GM12878 (cell line): ENCODE measurements around the gene TBKBP1. TPM values are rescaled to one million over a fixed set of nuclear protein-coding genes. Genes with fewer than 3 reads are reported as not detected.

Experiments
- CHD1 ChIP-seq: IDR thresholded peaks from 2 replicates; pipeline ENCODE4 v1.6.1; 2012; ENCODE audit warnings: low read depth, low read length, improper control_type of control experiment
- CHD2 ChIP-seq: IDR thresholded peaks from 2 replicates; pipeline ENCODE4 v1.6.1; 2011; ENCODE audit warnings: low read depth, low read length, improper control_type of control experiment, borderline replicate concordance
- CREB1 ChIP-seq: IDR thresholded peaks from 2 replicates; pipeline ENCODE4 v1.6.1; 2012; ENCODE audit warnings: low read depth, mild to moderate bottlenecking, inconsistent platforms
- DPF2 ChIP-seq: fragments of 450-650 bp; IDR thresholded peaks from 2 replicates; pipeline ENCODE4 v1.6.1; 2017; ENCODE audit warnings: mild to moderate bottlenecking
- EGR1 ChIP-seq, 2 experiments: IDR thresholded peaks; 1 replicate in 1 of 2; 2 replicates in 1 of 2; pipeline ENCODE4 v1.6.1; 2011 to 2012; ENCODE audit warnings: low read depth in 2 of 2, low read length in 2 of 2, borderline replicate concordance in 1 of 2, mild to moderate bottlenecking in 1 of 2, moderate library complexity in 1 of 2
- GATAD2B ChIP-seq: fragments of 450-650 bp; conservative IDR thresholded peaks from 2 replicates; pipeline ENCODE4 v1.6.1; 2017; ENCODE audit warnings: low read depth, mild to moderate bottlenecking, moderate library complexity
- IKZF1 ChIP-seq: fragments of 450-650 bp; conservative IDR thresholded peaks from 2 replicates; pipeline ENCODE4 v1.6.1; 2017; ENCODE audit warnings: antibody characterized with exemption, mild to moderate bottlenecking
- IKZF2 ChIP-seq, 2 experiments: fragments of 450-650 bp; IDR thresholded peaks; 2 replicates each; pipeline ENCODE4 v1.6.1; 2017; ENCODE audit warnings: mild to moderate bottlenecking in 2 of 2, moderate library complexity in 2 of 2
- JUNB ChIP-seq: IDR thresholded peaks from 2 replicates; pipeline ENCODE4 v1.6.1; 2016; ENCODE audit warnings: antibody characterized with exemption, mild to moderate bottlenecking
- NBN ChIP-seq: fragments of 450-650 bp; IDR thresholded peaks from 2 replicates; pipeline ENCODE4 v1.6.1; 2016
- NRF1 ChIP-seq: conservative IDR thresholded peaks from 2 replicates; pipeline ENCODE4 v1.6.1; 2011; ENCODE audit warnings: mild to moderate bottlenecking, low read depth, low read length, improper control_type of control experiment
- PAX8 ChIP-seq: fragments of 450-650 bp; IDR thresholded peaks from 2 replicates; pipeline ENCODE4 v1.6.1; 2017; ENCODE audit warnings: mild to moderate bottlenecking, moderate library complexity
- YBX1 ChIP-seq: fragments of 450-650 bp; IDR thresholded peaks from 2 replicates; pipeline ENCODE4 v1.6.1; 2016; ENCODE audit warnings: antibody characterized with exemption
- YY1 ChIP-seq: IDR thresholded peaks from 2 replicates; pipeline ENCODE4 v1.6.1; 2011; ENCODE audit warnings: low read depth, mild to moderate bottlenecking, low read length
- ZSCAN29 ChIP-seq: fragments of 450-650 bp; IDR thresholded peaks from 2 replicates; pipeline ENCODE4 v1.6.1; 2017; ENCODE audit warnings: mild to moderate bottlenecking, moderate library complexity
- polyA plus RNA-seq, 11 experiments: library from polyadenylated mRNA; depleted of rRNA in 4 of 11; unstranded in 6 of 11; stranded (reverse) in 5 of 11; fragments of >200 nt; fragmentation: Nextera tagmentation in 4 of 11; fragmentation: Illumina TruSeq in 1 of 11; extraction: Ambion mirVana in 4 of 11; extraction: Trizol in 1 of 11; gene quantifications; 1 replicate in 1 of 11; 2 replicates in 10 of 11; pipeline versions ENCODE4 v1.2.1 to v1.2.3, GENCODE V29; 2011 to 2016; ENCODE audit warnings: inconsistent platforms in 2 of 11, missing spikeins in 2 of 11, low read depth in 1 of 11
- total RNA-seq, 4 experiments: library from RNA; depleted of rRNA in 3 of 4; stranded (reverse); fragments of >200 nt in 3 of 4; fragmentation: Illumina TruSeq in 1 of 4; extraction: Trizol in 1 of 4; gene quantifications; 2 replicates each; pipeline versions ENCODE4 v1.2.1 to v1.2.3, GENCODE V29; 2013 to 2021
- TF ChIP-seq, protein P1 (sequence below): fragments of 150-350 bp; IDR thresholded peaks from 2 replicates; pipeline ENCODE4 v1.6.1; 2016; ENCODE audit warnings: low read depth, low read length
- TF ChIP-seq, protein P2 (sequence below): fragments of 450-650 bp; IDR thresholded peaks from 2 replicates; pipeline ENCODE4 v1.6.1; 2017; ENCODE audit warnings: borderline replicate concordance
- TF ChIP-seq, protein P3 (sequence below): fragments of 450-650 bp; formaldehyde crosslinking; IDR thresholded peaks from 2 replicates; pipeline ENCODE4 v1.5.0; 2022; ENCODE audit warnings: mild to moderate bottlenecking, missing genetic modification characterization
- TF ChIP-seq, protein P4 (sequence below): fragments of 450-650 bp; IDR thresholded peaks from 2 replicates; pipeline ENCODE4 v1.6.1; 2017; ENCODE audit warnings: mild to moderate bottlenecking, low read depth, inconsistent platforms; ENCODE audit not compliant: poor library complexity, severe bottlenecking
- TF ChIP-seq, protein P5 (sequence below): IDR thresholded peaks from 2 replicates; pipeline ENCODE4 v1.6.1; 2012; ENCODE audit warnings: low read depth, low read length, improper control_type of control experiment

Gene TBKBP1
- total and polyA plus RNA-seq, 10 of the 15 experiments (the other 5 are each of a cell fraction or from before 2014, with no cell fraction given): 0.11 to 2.7 (median 0.74) TPM; not detected in 3

DNA sequence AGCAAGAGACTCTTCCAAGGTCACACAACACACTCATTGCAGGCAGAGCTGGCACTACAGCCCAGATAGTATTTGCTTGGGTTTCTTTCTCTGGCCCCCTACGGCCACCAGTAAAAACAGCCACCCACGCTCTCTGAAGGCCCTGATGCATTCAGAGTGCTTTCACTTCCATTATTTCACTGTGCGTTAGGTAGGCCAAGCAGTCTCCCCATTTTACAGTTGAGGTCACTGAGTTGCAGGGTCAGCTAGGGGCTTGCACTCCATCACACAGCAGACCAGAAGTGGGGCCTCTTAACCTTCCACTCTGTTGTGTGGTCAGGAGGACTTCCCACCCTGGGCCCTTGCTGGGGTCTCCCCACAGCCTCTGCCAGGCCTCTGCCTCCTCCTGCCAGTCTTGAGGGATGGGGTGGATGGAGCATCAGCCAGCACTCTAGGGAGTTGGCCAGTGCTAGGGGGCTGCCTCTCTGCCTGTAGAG is 41.6 kb downstream of the TBKBP1 start (continued):
- TF ChIP-seq ZSCAN29 (no peak), DPF2 (peak; percentile 50), PAX8 (no peak), CHD1 (no peak; the same call in 1 of the 2 replicates), EGR1 (IDR thresholded peaks at IDR 0.05; ENCODE audit: borderline replicate concordance in 1 of 2, low read depth in 2 of 2, low read length in 2 of 2) (peak in 1 of 2 experiments; percentile 97; a peak in 2 of 3 replicates), YBX1 (no peak), GATAD2B (peak; percentile 80), CHD2 (no peak), YY1 (peak; percentile 65; the same call in 1 of the 2 replicates), JUNB (no peak), CREB1 (no peak), IKZF2 (IDR thresholded peaks at IDR 0.05) (no peak; a peak in 1 of 4 replicates), NBN (peak; percentile 57; the same call in 1 of the 2 replicates), NRF1 (no peak), IKZF1 (peak; percentile 18; the same call in 1 of the 2 replicates)
- TF ChIP-seq, protein P1, sequence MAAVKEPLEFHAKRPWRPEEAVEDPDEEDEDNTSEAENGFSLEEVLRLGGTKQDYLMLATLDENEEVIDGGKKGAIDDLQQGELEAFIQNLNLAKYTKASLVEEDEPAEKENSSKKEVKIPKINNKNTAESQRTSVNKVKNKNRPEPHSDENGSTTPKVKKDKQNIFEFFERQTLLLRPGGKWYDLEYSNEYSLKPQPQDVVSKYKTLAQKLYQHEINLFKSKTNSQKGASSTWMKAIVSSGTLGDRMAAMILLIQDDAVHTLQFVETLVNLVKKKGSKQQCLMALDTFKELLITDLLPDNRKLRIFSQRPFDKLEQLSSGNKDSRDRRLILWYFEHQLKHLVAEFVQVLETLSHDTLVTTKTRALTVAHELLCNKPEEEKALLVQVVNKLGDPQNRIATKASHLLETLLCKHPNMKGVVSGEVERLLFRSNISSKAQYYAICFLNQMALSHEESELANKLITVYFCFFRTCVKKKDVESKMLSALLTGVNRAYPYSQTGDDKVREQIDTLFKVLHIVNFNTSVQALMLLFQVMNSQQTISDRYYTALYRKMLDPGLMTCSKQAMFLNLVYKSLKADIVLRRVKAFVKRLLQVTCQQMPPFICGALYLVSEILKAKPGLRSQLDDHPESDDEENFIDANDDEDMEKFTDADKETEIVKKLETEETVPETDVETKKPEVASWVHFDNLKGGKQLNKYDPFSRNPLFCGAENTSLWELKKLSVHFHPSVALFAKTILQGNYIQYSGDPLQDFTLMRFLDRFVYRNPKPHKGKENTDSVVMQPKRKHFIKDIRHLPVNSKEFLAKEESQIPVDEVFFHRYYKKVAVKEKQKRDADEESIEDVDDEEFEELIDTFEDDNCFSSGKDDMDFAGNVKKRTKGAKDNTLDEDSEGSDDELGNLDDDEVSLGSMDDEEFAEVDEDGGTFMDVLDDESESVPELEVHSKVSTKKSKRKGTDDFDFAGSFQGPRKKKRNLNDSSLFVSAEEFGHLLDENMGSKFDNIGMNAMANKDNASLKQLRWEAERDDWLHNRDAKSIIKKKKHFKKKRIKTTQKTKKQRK: no peak
- TF ChIP-seq, protein P2, sequence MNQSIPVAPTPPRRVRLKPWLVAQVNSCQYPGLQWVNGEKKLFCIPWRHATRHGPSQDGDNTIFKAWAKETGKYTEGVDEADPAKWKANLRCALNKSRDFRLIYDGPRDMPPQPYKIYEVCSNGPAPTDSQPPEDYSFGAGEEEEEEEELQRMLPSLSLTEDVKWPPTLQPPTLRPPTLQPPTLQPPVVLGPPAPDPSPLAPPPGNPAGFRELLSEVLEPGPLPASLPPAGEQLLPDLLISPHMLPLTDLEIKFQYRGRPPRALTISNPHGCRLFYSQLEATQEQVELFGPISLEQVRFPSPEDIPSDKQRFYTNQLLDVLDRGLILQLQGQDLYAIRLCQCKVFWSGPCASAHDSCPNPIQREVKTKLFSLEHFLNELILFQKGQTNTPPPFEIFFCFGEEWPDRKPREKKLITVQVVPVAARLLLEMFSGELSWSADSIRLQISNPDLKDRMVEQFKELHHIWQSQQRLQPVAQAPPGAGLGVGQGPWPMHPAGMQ: no peak
- TF ChIP-seq, protein P3, sequence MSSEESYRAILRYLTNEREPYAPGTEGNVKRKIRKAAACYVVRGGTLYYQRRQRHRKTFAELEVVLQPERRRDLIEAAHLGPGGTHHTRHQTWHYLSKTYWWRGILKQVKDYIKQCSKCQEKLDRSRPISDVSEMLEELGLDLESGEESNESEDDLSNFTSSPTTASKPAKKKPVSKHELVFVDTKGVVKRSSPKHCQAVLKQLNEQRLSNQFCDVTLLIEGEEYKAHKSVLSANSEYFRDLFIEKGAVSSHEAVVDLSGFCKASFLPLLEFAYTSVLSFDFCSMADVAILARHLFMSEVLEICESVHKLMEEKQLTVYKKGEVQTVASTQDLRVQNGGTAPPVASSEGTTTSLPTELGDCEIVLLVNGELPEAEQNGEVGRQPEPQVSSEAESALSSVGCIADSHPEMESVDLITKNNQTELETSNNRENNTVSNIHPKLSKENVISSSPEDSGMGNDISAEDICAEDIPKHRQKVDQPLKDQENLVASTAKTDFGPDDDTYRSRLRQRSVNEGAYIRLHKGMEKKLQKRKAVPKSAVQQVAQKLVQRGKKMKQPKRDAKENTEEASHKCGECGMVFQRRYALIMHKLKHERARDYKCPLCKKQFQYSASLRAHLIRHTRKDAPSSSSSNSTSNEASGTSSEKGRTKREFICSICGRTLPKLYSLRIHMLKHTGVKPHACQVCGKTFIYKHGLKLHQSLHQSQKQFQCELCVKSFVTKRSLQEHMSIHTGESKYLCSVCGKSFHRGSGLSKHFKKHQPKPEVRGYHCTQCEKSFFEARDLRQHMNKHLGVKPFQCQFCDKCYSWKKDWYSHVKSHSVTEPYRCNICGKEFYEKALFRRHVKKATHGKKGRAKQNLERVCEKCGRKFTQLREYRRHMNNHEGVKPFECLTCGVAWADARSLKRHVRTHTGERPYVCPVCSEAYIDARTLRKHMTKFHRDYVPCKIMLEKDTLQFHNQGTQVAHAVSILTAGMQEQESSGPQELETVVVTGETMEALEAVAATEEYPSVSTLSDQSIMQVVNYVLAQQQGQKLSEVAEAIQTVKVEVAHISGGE (CRISPR knock-in tag): no peak
- TF ChIP-seq, protein P4, sequence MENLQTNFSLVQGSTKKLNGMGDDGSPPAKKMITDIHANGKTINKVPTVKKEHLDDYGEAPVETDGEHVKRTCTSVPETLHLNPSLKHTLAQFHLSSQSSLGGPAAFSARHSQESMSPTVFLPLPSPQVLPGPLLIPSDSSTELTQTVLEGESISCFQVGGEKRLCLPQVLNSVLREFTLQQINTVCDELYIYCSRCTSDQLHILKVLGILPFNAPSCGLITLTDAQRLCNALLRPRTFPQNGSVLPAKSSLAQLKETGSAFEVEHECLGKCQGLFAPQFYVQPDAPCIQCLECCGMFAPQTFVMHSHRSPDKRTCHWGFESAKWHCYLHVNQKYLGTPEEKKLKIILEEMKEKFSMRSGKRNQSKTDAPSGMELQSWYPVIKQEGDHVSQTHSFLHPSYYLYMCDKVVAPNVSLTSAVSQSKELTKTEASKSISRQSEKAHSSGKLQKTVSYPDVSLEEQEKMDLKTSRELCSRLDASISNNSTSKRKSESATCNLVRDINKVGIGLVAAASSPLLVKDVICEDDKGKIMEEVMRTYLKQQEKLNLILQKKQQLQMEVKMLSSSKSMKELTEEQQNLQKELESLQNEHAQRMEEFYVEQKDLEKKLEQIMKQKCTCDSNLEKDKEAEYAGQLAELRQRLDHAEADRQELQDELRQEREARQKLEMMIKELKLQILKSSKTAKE: peak; percentile 16
- TF ChIP-seq, protein P5, sequence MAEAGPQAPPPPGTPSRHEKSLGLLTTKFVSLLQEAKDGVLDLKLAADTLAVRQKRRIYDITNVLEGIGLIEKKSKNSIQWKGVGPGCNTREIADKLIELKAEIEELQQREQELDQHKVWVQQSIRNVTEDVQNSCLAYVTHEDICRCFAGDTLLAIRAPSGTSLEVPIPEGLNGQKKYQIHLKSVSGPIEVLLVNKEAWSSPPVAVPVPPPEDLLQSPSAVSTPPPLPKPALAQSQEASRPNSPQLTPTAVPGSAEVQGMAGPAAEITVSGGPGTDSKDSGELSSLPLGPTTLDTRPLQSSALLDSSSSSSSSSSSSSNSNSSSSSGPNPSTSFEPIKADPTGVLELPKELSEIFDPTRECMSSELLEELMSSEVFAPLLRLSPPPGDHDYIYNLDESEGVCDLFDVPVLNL: no peak
